Measurements from ENCODE around the gene CDON.
"Not testable (repeated sequence)": the region's sequence is repeated elsewhere in the genome, so short reads cannot be mapped to it uniquely, and the experiment has no call there.

Gene CDON

GRCh38 chr11:126032375-126032774 lies 30.3 kb downstream of the CDON start:
- H3K9me3 ChIP-seq (ENCODE audit: low read length): no peaks in the 10 kb centered on the region
- H3K4me2 ChIP-seq (ENCODE audit: low read length): no peak overlapping the region
- H3K4me1 ChIP-seq (ENCODE audit: insufficient read depth, low read length, severe bottlenecking): no peaks in the 10 kb centered on the region
- no peak overlapping the region for H2AFZ ChIP-seq (ENCODE audit: low read length)
- H3K9me2 ChIP-seq (ENCODE audit: low read depth, low read length): no peaks in the 10 kb centered on the region
- H3F3A ChIP-seq (ENCODE audit: insufficient read depth, low read length): no peaks in the 10 kb centered on the region
- H3K4me3 ChIP-seq (ENCODE audit: low read depth, low read length, poor library complexity, severe bottlenecking): no peak overlapping the region
- H3K79me2 ChIP-seq (ENCODE audit: insufficient read depth, low read length): no peaks in the 10 kb centered on the region
- H3K36me3 ChIP-seq (ENCODE audit: insufficient read depth, low read length): no peaks in the 10 kb centered on the region
- no peak overlapping the region for H3K9ac ChIP-seq (ENCODE audit: low read length)
- H3K27me3 ChIP-seq (ENCODE audit: insufficient read depth, low read length): no peaks in the 10 kb centered on the region
- H4K20me1 ChIP-seq (ENCODE audit: insufficient read depth, low read length): no peaks in the 10 kb centered on the region
- TF ChIP-seq CTCF (IDR thresholded peaks at IDR 0.05; ENCODE audit: low read length): no peak
- no peak for TF ChIP-seq EZH2 (IDR thresholded peaks at IDR 0.05; ENCODE audit: borderline replicate concordance, low read length)
- no peak overlapping the region for H3K27ac ChIP-seq (ENCODE audit: low read depth, low read length, poor library complexity, severe bottlenecking)

- no peaks in the 10 kb centered on the region for H3K27me3 ChIP-seq (ENCODE audit: insufficient read depth, low read length)
- no peak for TF ChIP-seq CTCF (IDR thresholded peaks at IDR 0.05; ENCODE audit: low read length)
- H4K20me1 ChIP-seq (ENCODE audit: insufficient read depth, low read length): no peaks in the 10 kb centered on the region
- H3K4me2 ChIP-seq (ENCODE audit: low read length): no peak overlapping the region
- no peaks in the 10 kb centered on the region for H3K9me2 ChIP-seq (ENCODE audit: low read depth, low read length)
- H3K36me3 ChIP-seq (ENCODE audit: insufficient read depth, low read length): no peaks in the 10 kb centered on the region
- H3K4me1 ChIP-seq (ENCODE audit: insufficient read depth, low read length, severe bottlenecking): no peaks in the 10 kb centered on the region
- no peak overlapping the region for H3K9ac ChIP-seq (ENCODE audit: low read length)
- H3F3A ChIP-seq (ENCODE audit: insufficient read depth, low read length): no peaks in the 10 kb centered on the region
- H3K27ac ChIP-seq (ENCODE audit: low read depth, low read length, poor library complexity, severe bottlenecking): no peak overlapping the region
- H3K4me3 ChIP-seq (ENCODE audit: low read depth, low read length, poor library complexity, severe bottlenecking): no peak overlapping the region
- no peaks in the 10 kb centered on the region for H3K9me3 ChIP-seq (ENCODE audit: low read length)
- H2AFZ ChIP-seq (ENCODE audit: low read length): no peak overlapping the region
- H3K79me2 ChIP-seq (ENCODE audit: insufficient read depth, low read length): no peaks in the 10 kb centered on the region
Measured at GRCh38 chr11:126029805-126030204, 32.9 kb downstream of the CDON start.

- Histone ChIP-seq H3K9ac (ENCODE audit: low read length) (no peak overlapping the region), H3F3A (ENCODE audit: insufficient read depth, low read length) (no peaks in the 10 kb centered on the region), H2AFZ (ENCODE audit: low read length) (no peak overlapping the region), H3K4me1 (ENCODE audit: insufficient read depth, low read length, severe bottlenecking) (no peaks in the 10 kb centered on the region), H3K27ac (ENCODE audit: low read depth, low read length, poor library complexity, severe bottlenecking) (no peak overlapping the region), H4K20me1 (ENCODE audit: insufficient read depth, low read length) (no peaks in the 10 kb centered on the region), H3K36me3 (ENCODE audit: insufficient read depth, low read length) (no peaks in the 10 kb centered on the region), H3K4me2 (ENCODE audit: low read length) (no peak overlapping the region), H3K9me2 (ENCODE audit: low read depth, low read length) (no peaks in the 10 kb centered on the region), H3K27me3 (ENCODE audit: insufficient read depth, low read length) (no peaks in the 10 kb centered on the region), H3K4me3 (ENCODE audit: low read depth, low read length, poor library complexity, severe bottlenecking) (no peak overlapping the region), H3K79me2 (ENCODE audit: insufficient read depth, low read length) (no peaks in the 10 kb centered on the region), H3K9me3 (ENCODE audit: low read length) (no peaks in the 10 kb centered on the region)
- no peak for TF ChIP-seq EZH2 (IDR thresholded peaks at IDR 0.05; ENCODE audit: borderline replicate concordance, low read length)
- TF ChIP-seq CTCF (IDR thresholded peaks at IDR 0.05; ENCODE audit: low read length): no peak
Measured at GRCh38 chr11:126029237-126029636, 33.4 kb downstream of the CDON start.

- not testable (repeated sequence) for H3K27ac ChIP-seq (ENCODE audit: low read depth, low read length, poor library complexity, severe bottlenecking); H2AFZ ChIP-seq (ENCODE audit: low read length); H3K4me2 ChIP-seq (ENCODE audit: low read length)
Measured at GRCh38 chr11:126028534-126028933, 34.1 kb downstream of the CDON start.

More at GRCh38 chr11:126028534-126028933, 34.1 kb downstream of the CDON start:
- H3K9me2 ChIP-seq (ENCODE audit: low read depth, low read length); H3K36me3 ChIP-seq (ENCODE audit: insufficient read depth, low read length); H3K9me3 ChIP-seq (ENCODE audit: low read length); H3K4me3 ChIP-seq (ENCODE audit: low read depth, low read length, poor library complexity, severe bottlenecking); H3K27me3 ChIP-seq (ENCODE audit: insufficient read depth, low read length); H3F3A ChIP-seq (ENCODE audit: insufficient read depth, low read length); H4K20me1 ChIP-seq (ENCODE audit: insufficient read depth, low read length); H3K9ac ChIP-seq (ENCODE audit: low read length); H3K79me2 ChIP-seq (ENCODE audit: insufficient read depth, low read length); H3K4me1 ChIP-seq (ENCODE audit: insufficient read depth, low read length, severe bottlenecking): not testable (repeated sequence)
